ENCODE results near the gene EFCAB7.

DNA sequence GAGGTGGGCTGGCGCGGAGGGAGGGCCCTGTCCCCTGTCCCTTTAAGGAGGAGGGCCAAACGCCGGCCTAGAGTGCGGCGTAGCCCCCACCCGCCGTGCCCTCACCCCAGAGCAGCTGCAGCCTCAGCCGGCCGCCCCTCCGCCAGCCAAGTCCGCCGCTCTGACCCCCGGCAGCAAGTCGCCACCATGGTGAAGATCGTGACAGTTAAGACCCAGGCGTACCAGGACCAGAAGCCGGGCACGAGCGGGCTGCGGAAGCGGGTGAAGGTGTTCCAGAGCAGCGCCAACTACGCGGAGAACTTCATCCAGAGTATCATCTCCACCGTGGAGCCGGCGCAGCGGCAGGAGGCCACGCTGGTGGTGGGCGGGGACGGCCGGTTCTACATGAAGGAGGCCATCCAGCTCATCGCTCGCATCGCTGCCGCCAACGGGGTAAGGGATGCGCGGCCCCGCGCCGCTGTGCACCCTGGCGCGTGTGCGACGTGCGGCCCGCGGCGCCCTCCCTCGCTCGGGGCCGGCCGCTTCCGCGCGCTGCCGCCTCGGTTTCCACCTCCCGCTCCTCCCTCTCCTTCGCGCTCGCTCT lies 70.1 kb downstream of the EFCAB7 start, which contains the start of gene PGM1:
- peak in 1 of 6 experiments; percentile 5 for TF ChIP-seq CTCF (IDR thresholded peaks at IDR 0.05)
- peak; percentile 8 to 58 for TF ChIP-seq POLR2A (IDR thresholded peaks at IDR 0.05)
